OCI-LY3 (cell line): ENCODE data around the gene ITGA2.

ENCODE experiments used
- CTCF ChIP-seq: fragments of 200-600, 300-600 bp; sonication (generic); IDR thresholded peaks from 2 replicates; pipeline ENCODE4 v1.5.1; 2014; ENCODE audit warnings: antibody characterized with exemption, low read length, low read depth
- EZH2phosphoT487 ChIP-seq: fragments of 200-600 bp; shearing (Covaris generic); IDR thresholded peaks from 2 replicates; pipeline ENCODE4 v1.6.1; 2018; ENCODE audit warnings: antibody characterized with exemption, mixed run types, low read depth

DNA sequence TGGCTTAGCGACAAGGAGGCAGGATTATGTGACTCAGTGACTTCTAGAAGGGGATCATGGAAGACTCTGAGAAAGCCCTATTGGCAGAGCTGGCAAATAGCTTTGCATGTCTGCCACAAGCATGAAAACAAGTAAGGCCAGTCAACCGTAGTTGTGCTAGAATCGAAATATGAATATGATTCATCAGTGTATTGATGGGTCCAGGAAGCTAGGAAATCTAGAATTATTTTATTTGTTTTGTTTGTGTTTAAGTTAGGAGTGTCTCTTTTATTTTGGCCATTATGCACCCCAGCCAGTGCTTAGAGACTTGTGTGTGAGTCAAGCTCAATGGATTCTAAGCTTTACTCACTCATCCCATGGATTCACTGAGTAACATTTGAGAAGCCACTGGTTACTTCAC, 3.8 kb upstream of the ITGA2 start:
- TF ChIP-seq CTCF (no peak), EZH2phosphoT487 (no peak)
